Gastroesophageal sphincter (tissue), 3 donors: ENCODE data around the gene PDE1A.

ENCODE experiments used
- EP300 ChIP-seq: sonication (generic); formaldehyde crosslinking; IDR thresholded peaks from one replicate; pipeline ENCODE4 v1.6.1; 2017; ENCODE audit warnings: antibody characterized with exemption, mild to moderate bottlenecking
- POLR2A ChIP-seq, 2 donors: fragments of 450-650 bp; IDR thresholded peaks; one replicate each; pipeline ENCODE4 v1.6.1; 2017; ENCODE audit warnings: antibody characterized with exemption in 2 of 2, mild to moderate bottlenecking in 2 of 2, moderate library complexity in 1 of 2
- POLR2AphosphoS5 ChIP-seq: sonication (generic); formaldehyde crosslinking; IDR thresholded peaks from one replicate; pipeline ENCODE4 v1.6.1; 2017; ENCODE audit warnings: antibody characterized with exemption
- TF ChIP-seq, protein P1 (sequence below), 4 experiments: fragments of 200-600 bp in 2 of 4; fragments of 450-650 bp in 2 of 4; sonication (generic) in 1 of 4; IDR thresholded peaks; one replicate each; pipeline ENCODE4 v1.5.1; 2017 to 2019; ENCODE audit warnings: antibody characterized with exemption in 4 of 4, mild to moderate bottlenecking in 2 of 4, moderate library complexity in 2 of 4

GRCh38 chr2:182381225-182381624 is 45.6 kb downstream of the PDE1A start:
- TF ChIP-seq, protein P1, sequence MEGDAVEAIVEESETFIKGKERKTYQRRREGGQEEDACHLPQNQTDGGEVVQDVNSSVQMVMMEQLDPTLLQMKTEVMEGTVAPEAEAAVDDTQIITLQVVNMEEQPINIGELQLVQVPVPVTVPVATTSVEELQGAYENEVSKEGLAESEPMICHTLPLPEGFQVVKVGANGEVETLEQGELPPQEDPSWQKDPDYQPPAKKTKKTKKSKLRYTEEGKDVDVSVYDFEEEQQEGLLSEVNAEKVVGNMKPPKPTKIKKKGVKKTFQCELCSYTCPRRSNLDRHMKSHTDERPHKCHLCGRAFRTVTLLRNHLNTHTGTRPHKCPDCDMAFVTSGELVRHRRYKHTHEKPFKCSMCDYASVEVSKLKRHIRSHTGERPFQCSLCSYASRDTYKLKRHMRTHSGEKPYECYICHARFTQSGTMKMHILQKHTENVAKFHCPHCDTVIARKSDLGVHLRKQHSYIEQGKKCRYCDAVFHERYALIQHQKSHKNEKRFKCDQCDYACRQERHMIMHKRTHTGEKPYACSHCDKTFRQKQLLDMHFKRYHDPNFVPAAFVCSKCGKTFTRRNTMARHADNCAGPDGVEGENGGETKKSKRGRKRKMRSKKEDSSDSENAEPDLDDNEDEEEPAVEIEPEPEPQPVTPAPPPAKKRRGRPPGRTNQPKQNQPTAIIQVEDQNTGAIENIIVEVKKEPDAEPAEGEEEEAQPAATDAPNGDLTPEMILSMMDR (IDR thresholded peaks at IDR 0.05), result no peak
- TF ChIP-seq POLR2AphosphoS5, result no peak
- no peak for TF ChIP-seq POLR2A (IDR thresholded peaks at IDR 0.05)
- TF ChIP-seq EP300, result no peak
